Measurements from ENCODE around the gene SS18L1.

The SS18L1 gene

DNA sequence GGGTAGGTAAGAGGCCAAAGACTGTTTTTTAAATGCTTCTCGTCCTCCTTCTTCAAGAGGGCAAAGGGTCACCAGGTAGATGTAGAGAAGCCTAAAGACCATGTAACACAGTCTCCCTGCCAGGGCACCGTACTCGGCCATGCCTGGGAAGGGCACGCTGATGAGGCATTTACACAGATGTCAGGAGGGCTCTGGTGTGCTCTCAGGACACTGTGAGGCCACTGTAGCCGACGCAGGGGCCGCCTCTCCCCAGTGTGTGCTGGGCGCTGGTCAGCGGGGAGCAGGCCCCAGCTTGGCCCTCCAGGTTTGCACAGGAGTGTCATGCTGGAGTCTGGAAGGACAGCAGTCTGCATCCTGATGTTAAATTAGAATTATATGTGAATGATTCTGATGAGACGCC lies 32.1 kb downstream of the SS18L1 start:
- FAIRE-seq: no peak

GRCh38 chr20:62176866-62177265 lies 33.3 kb downstream of the SS18L1 start:
- FAIRE-seq: no peak

DNA sequence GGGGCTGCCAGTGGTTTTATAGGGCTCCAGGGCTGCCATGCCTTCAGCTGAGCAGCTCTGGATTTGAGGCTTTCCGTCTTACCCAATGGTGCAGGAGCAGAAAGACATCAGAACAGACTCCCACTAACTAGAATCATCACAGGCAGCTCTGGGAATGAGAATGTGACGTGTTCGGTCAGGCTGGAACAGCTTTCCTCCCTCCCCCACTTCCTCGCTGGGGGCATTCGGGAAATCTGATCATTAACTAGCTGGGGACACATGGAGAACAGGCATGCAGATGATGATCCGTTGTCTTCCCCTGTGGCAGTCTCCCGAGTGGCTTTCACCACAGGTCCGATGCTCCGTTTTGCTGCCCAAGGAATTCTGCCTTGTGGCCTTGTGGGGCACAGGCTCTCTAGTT lies 33.7 kb downstream of the SS18L1 start:
- no peak for FAIRE-seq

DNA sequence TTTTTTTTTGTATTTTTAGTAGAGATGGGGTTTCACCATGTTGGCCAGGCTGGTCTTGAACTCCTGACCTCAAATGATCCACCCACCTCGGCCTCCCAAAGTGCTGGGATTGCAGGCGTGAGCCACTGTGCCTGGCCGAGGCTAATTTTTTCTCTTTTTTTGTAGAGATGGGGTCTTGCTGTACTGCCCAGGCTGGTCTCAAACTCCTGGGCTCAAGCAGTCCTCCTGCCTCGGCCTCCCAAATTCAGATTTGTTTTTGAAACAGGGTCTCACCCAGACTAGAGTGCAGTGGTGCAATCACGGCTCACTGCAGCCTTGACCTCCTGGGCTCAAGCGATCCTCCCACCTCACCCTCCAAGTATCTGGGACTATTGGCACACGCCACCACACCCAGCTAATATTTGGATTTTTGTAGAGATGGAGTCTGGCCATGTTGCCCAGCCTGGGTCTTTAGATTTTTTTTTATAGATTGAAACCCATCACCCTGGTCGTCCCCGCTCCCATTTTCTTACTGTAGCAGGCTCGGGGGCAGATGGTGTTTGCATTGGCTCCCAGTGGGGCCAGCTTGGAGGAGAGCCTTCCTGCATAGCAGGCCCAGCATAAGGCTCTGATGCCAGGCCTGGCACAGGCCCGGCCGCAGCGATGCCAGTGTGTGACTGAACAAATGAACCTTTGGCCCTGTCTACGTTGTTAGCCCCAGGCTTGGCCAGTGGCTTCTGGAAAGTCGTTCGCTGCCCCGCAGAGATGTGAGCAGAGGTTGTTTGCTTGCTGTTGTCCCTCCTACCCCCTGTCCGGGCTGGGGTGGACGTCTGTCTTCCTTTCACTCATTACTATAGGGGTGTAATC lies 35.0 kb downstream of the SS18L1 start:
- no peak for FAIRE-seq

GRCh38 chr20:62179162-62179504 lies 35.6 kb downstream of the SS18L1 start:
- no peak for FAIRE-seq

DNA sequence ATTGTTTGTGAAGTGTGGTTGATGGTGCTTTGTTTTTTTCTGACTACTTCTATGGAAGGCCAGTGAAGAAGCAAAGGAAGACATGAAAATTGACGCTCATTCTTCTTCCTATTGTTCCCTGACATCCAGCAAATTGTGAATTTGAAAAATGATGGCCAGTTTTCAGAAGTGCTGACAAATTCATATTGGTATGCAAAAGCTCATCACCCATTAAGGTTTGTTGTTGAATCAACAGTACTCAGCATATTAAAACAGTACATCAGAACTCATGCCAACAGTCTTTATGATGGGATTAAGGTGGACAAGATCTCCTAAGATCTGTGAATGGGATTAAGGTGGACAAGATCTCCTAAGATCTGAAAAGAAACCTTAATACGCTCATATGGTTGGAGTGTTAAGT lies 38.2 kb downstream of the SS18L1 start:
- FAIRE-seq: no peak

DNA sequence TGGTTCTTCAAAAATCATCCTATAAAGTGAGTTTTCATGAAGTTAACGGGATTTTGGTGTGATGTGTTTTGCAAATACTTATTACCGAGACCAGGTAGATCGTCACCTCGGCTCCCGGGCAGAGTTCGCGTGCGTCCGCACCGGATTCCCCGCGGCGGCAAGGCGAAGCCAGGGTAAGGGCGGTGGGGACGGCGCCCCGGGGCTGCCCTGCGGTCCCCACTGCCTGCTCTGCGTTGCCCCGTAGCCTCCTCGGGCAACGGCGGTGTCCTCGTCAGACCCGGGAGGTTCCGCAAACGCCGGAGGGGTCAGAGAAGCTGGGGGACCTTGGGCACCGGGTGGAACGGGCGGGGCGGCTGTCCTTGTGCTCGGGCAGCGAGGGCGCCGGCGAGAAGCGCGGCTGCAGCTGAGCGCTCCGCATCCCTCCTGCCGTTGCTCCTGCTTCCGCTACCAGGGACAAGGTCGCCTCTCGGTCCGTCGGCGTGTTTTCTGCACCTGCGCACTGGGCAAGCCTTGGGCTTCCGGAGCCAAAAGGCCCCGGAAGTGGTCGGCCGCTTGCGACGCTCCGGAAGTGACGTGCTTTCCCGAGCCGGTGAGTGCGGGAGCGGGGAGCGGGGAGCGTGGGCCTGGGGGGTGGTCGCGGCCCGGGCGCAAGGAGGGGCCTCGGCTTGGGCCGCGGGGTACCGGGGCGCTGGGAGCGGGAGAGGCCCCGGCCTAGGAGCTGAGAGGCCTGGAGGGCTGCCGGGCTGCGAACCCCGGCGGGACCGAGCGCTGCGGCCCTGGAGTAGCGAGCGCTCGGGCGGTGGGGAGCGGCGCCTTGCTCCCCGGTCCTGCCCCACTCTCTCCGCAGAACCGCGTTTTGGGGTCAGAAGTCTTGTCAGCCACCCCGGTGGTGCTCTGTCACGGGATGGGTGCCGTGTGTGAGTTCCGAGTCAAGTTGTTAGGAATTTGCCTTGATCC lies 39.2 kb downstream of the SS18L1 start, which contains the start of gene MTG2:
MTG2 (plus strand) TSS at position 560 of the 957 bp plus-strand sequence. CDS start 10,393 bp downstream, outside the sequence.
- FAIRE-seq: no peak

- FAIRE-seq: no peak
Observed at GRCh38 chr20:62183426-62184142, 40.0 kb downstream of the SS18L1 start.

GRCh38 chr20:62186096-62186426 lies 42.5 kb downstream of the SS18L1 start:
- FAIRE-seq: no peak

GRCh38 chr20:62186887-62187866 lies 43.6 kb downstream of the SS18L1 start:
- FAIRE-seq: no peak

GRCh38 chr20:62190639-62191411 lies 47.3 kb downstream of the SS18L1 start:
- no peak for FAIRE-seq

- no peak for FAIRE-seq
Observed at GRCh38 chr20:62191781-62192559, 48.4 kb downstream of the SS18L1 start.

DNA sequence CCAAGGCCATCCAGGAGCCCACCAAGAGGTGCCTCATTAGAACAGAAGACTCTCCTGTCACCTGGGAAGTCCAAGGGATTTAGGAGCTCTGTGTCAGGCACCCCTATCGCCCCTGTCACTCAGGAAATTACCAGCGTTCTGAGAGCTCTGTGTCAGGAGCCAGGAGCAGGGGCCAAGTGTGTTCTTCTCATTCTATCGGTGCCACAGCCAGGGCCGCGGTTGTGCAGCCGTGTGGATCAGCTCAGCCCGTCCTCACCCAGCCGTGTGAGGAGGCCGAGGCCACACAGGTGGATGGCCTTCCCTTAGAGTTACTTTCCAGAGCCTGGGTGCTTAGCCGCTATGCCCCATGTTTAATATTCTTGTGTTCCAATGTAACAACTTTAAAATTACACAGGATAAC lies 49.1 kb downstream of the SS18L1 start:
- FAIRE-seq: no peak

GRCh38 chr20:62193079-62194025 lies 49.8 kb downstream of the SS18L1 start:
- no peak for FAIRE-seq

- FAIRE-seq: no peak
Observed at GRCh38 chr20:62195075-62195405, 51.5 kb downstream of the SS18L1 start.

GRCh38 chr20:62195736-62196135 lies 52.2 kb downstream of the SS18L1 start:
- FAIRE-seq: no peak

DNA sequence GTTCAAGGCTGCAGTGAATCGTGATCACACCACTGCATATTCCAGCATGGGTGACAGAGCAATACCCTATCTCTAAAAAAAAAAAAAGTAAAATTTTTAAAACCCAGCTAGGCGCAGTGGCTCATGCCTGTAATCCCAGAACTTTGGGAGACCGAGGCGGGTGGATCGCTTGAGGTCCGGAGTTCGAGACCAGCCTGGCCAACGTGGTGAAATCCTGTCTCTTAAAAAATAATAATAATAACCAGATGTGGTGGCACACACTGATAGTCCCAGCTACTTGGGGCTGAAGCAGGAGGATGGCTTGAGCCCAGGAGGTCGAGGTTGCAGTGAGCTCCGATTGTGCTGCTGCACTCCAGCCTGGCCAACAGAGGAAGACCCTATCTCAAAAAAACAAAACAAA lies 52.7 kb downstream of the SS18L1 start:
- no peak for FAIRE-seq

GRCh38 chr20:62197311-62197710 lies 53.7 kb downstream of the SS18L1 start:
- no peak for FAIRE-seq

- no peak for FAIRE-seq
Observed at GRCh38 chr20:62197801-62198200, 54.2 kb downstream of the SS18L1 start.

Data from A204.1 (cell line).